Measurements from ENCODE around the gene NCKAP5.

NCKAP5 gene

GRCh38 chr2:133380991-133381390 lies 187.3 kb downstream of the NCKAP5 start:
- no peak for DNase-seq (ENCODE audit: low read depth)

GRCh38 chr2:133378928-133379549 lies 189.2 kb downstream of the NCKAP5 start:
- no peak for DNase-seq (ENCODE audit: low read depth)

GRCh38 chr2:133378386-133378785 lies 189.9 kb downstream of the NCKAP5 start:
- no peak for DNase-seq (ENCODE audit: low read depth)

GRCh38 chr2:133377599-133377998 lies 190.7 kb downstream of the NCKAP5 start:
- no peak for DNase-seq (ENCODE audit: low read depth)

GRCh38 chr2:133377021-133377481 lies 191.2 kb downstream of the NCKAP5 start:
- DNase-seq (ENCODE audit: low read depth): peak; percentile 49

- DNase-seq (ENCODE audit: low read depth): no peak
These were observed 193.5 kb downstream of the NCKAP5 start for GRCh38 chr2:133374781-133375180.

GRCh38 chr2:133371286-133371685 lies 197.0 kb downstream of the NCKAP5 start:
- no peak for DNase-seq (ENCODE audit: low read depth)

- DNase-seq (ENCODE audit: low read depth): no peak
These were observed 198.2 kb downstream of the NCKAP5 start for GRCh38 chr2:133369901-133370658.

- DNase-seq (ENCODE audit: low read depth): no peak
These were observed 203.1 kb downstream of the NCKAP5 start for GRCh38 chr2:133365117-133365516.

GRCh38 chr2:133364636-133365035 lies 203.6 kb downstream of the NCKAP5 start:
- no peak for DNase-seq (ENCODE audit: low read depth)

GRCh38 chr2:133363884-133364283 lies 204.4 kb downstream of the NCKAP5 start:
- DNase-seq (ENCODE audit: low read depth): no peak

- peak; percentile 51 for DNase-seq (ENCODE audit: low read depth)
These were observed 206.2 kb downstream of the NCKAP5 start for GRCh38 chr2:133362061-133362476.

GRCh38 chr2:133360882-133361281 lies 207.4 kb downstream of the NCKAP5 start:
- no peak for DNase-seq (ENCODE audit: low read depth)

- DNase-seq (ENCODE audit: low read depth): no peak
These were observed 208.1 kb downstream of the NCKAP5 start for GRCh38 chr2:133360190-133360589.

GRCh38 chr2:133352719-133353118 lies 215.5 kb downstream of the NCKAP5 start:
- no peak for DNase-seq (ENCODE audit: low read depth)

GRCh38 chr2:133346654-133347053 lies 221.6 kb downstream of the NCKAP5 start:
- DNase-seq (ENCODE audit: low read depth): no peak

GRCh38 chr2:133345638-133346037 lies 222.6 kb downstream of the NCKAP5 start:
- DNase-seq (ENCODE audit: low read depth): no peak

GRCh38 chr2:133344849-133345248 lies 223.4 kb downstream of the NCKAP5 start:
- DNase-seq (ENCODE audit: low read depth): no peak

GRCh38 chr2:133343018-133343352 lies 225.3 kb downstream of the NCKAP5 start:
- no peak for DNase-seq (ENCODE audit: low read depth)

- DNase-seq (ENCODE audit: low read depth): no peak
These were observed 225.8 kb downstream of the NCKAP5 start for GRCh38 chr2:133342286-133343017.

GRCh38 chr2:133341575-133341974 lies 226.7 kb downstream of the NCKAP5 start:
- DNase-seq (ENCODE audit: low read depth): no peak

- DNase-seq (ENCODE audit: low read depth): no peak
These were observed 230.0 kb downstream of the NCKAP5 start for GRCh38 chr2:133338224-133338623.

- no peak for DNase-seq (ENCODE audit: low read depth)
These were observed 233.3 kb downstream of the NCKAP5 start for GRCh38 chr2:133334923-133335322.

Data from HS-27A (cell line).